ENCODE results near the gene HADHA.

HADHA gene

DNA sequence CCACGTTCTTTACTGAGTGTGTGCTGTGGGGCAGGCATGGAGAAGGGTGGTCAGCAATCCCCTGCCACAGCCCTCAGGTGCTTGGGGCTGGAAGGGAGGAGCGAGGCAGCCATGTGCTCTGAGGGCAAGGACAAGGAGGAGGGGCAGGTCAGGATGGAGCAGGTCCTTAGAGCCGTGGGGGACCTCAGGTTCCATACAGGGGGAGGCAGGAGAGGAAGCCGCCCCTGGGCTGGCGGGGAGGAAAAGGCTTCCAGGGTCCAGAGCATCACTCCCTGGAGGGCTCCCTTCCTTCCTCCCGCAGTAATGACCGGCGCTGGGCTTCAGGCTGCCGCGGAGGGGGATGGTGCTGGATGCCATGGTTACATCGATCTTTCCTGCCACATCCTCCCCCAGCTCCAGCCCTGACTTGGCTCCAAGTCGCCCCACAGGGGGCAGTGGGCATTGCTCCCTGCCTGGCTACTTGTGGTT is 65.0 kb downstream of the HADHA start:
- peak overlapping the region; percentile 48 to 56 for H3K18ac ChIP-seq (ENCODE audit: low read depth in 1 of 2, low read length in 2 of 2)
- peak overlapping the region in 1 of 2 experiments; percentile 7 for H3K4ac ChIP-seq (ENCODE audit: low read depth in 1 of 2, low read length in 2 of 2)
- H3K9ac ChIP-seq (ENCODE audit: low read length) = peak overlapping the region; percentile 63
- H3K4me2 ChIP-seq (ENCODE audit: low read length, poor library complexity, severe bottlenecking) = peak overlapping the region; percentile 81
- no peaks in the 10 kb centered on the region for H3K79me1 ChIP-seq (replicated peaks; ENCODE audit: low read length, poor library complexity, severe bottlenecking)
- H3K23ac ChIP-seq (ENCODE audit: low read length in 2 of 2) = peak overlapping the region in 1 of 2 experiments; percentile 6
- no peak overlapping the region for H2BK120ac ChIP-seq (ENCODE audit: low read depth, low read length)
- peak overlapping the region; percentile 59 for H2AK5ac ChIP-seq (ENCODE audit: low read length, severe bottlenecking)
- H2BK12ac ChIP-seq (ENCODE audit: low read length in 2 of 2) = peak overlapping the region in 1 of 2 experiments; percentile 68
- no peak overlapping the region for H3K27ac ChIP-seq (ENCODE audit: low read length, poor library complexity, severe bottlenecking)
- peak overlapping the region; percentile 46 for H2AFZ ChIP-seq (ENCODE audit: low read depth, low read length)
- no peak overlapping the region for H2BK5ac ChIP-seq (ENCODE audit: low read depth, low read length, poor library complexity, severe bottlenecking)
- WGBS = 22% methylated on average over 8 of the region's 12 CpGs
- no peak for DNase-seq
- peaks cover 23 to 33% of the 10 kb centered on the region in 2 experiments for H3K27me3 ChIP-seq (ENCODE audit: control insufficient read depth in 1 of 2, insufficient read depth in 1 of 2, low read length in 2 of 2)
- H4K8ac ChIP-seq (ENCODE audit: low read length) = peak overlapping the region; percentile 91
- H2BK15ac ChIP-seq (ENCODE audit: low read depth, poor library complexity, severe bottlenecking) = peak overlapping the region; percentile 2
- H3K4me3 ChIP-seq (ENCODE audit: insufficient read depth in 1 of 2, low read depth in 1 of 2, low read length in 2 of 2) = peak overlapping the region in 1 of 2 experiments; percentile 75
- no peaks in the 10 kb centered on the region for H3K9me3 ChIP-seq (ENCODE audit: control insufficient read depth, low read length)
- peak overlapping the region; percentile 69 for H4K91ac ChIP-seq (ENCODE audit: low read length)
- peak overlapping the region in 1 of 2 experiments; percentile 96 for H3K14ac ChIP-seq (ENCODE audit: low read length in 2 of 2)
- H3K4me1 ChIP-seq (ENCODE audit: control insufficient read depth, insufficient read depth, low read depth, low read length) = peaks cover 16% of the 10 kb centered on the region
- H3K36me3 ChIP-seq (ENCODE audit: control insufficient read depth in 1 of 2, insufficient read depth in 2 of 2, low read depth in 1 of 2, low read length in 2 of 2) = peaks cover 0 to 4% of the 10 kb centered on the region in 2 experiments

DNA sequence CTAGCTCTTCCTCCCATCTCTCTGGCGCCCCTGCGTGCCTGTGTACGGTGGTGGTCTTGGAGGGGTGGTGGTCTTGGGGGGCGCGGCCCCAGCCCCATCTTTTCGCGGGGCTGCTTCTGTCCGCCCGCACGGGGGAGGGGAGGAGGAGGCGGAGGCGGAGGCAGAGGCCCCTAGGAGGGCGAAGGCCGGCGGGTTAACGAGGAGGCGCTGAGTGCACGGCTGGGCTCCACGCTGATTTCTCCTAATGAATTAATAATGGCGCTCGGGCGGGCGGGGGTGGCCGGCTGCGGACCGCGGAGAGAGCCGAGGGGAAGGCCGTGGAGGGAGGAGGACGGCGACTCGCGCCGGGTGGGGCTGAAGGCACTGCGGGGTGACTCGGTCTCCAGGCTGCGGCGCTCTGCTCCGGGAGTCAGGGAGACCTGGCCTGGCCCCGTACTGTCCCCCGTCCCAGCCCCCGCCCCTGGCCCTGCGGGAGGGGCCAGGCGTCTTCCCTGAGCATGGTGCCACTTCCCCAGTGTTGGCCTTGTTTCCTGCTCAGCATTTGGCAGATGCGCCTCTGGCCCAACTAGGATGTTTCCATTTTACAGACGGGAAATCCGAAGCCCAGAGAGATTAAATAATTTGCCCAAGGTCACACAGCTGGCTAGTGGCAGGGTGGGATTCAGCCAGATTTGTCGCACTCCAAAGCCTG is 65.5 kb downstream of the HADHA start:
- H2BK120ac ChIP-seq (ENCODE audit: low read depth, low read length) = no peak overlapping the region
- peaks cover 18% of the 10 kb centered on the region for H3K4me1 ChIP-seq (ENCODE audit: control insufficient read depth, insufficient read depth, low read depth, low read length)
- peak overlapping the region; percentile 67 for H3K18ac ChIP-seq (ENCODE audit: low read depth in 1 of 2, low read length in 2 of 2)
- H4K91ac ChIP-seq (ENCODE audit: low read length) = no peak overlapping the region
- H3K27ac ChIP-seq (ENCODE audit: low read length, poor library complexity, severe bottlenecking) = no peak overlapping the region
- peaks cover 0 to 4% of the 10 kb centered on the region in 2 experiments for H3K36me3 ChIP-seq (ENCODE audit: control insufficient read depth in 1 of 2, insufficient read depth in 2 of 2, low read depth in 1 of 2, low read length in 2 of 2)
- H3K27me3 ChIP-seq (ENCODE audit: control insufficient read depth in 1 of 2, insufficient read depth in 1 of 2, low read length in 2 of 2) = peaks cover 29 to 33% of the 10 kb centered on the region in 2 experiments
- peak overlapping the region; percentile 81 for H3K4me2 ChIP-seq (ENCODE audit: low read length, poor library complexity, severe bottlenecking)
- H2BK15ac ChIP-seq (ENCODE audit: low read depth, poor library complexity, severe bottlenecking) = peak overlapping the region; percentile 36
- no peak overlapping the region for H2BK5ac ChIP-seq (ENCODE audit: low read depth, low read length, poor library complexity, severe bottlenecking)
- H3K23ac ChIP-seq (ENCODE audit: low read length in 2 of 2) = peak overlapping the region in 1 of 2 experiments; percentile 14
- no peaks in the 10 kb centered on the region for H3K9me3 ChIP-seq (ENCODE audit: control insufficient read depth, low read length)
- peak overlapping the region; percentile 45 to 96 for H3K14ac ChIP-seq (ENCODE audit: low read length in 2 of 2)
- peak overlapping the region; percentile 62 to 75 for H3K4me3 ChIP-seq (ENCODE audit: insufficient read depth in 1 of 2, low read depth in 1 of 2, low read length in 2 of 2)
- peak overlapping the region; percentile 59 for H2AK5ac ChIP-seq (ENCODE audit: low read length, severe bottlenecking)
- peak overlapping the region; percentile 91 for H4K8ac ChIP-seq (ENCODE audit: low read length)
- peak overlapping the region; percentile 63 for H3K9ac ChIP-seq (ENCODE audit: low read length)
- peak; percentile 23 for DNase-seq
- peak overlapping the region; percentile 92 for H2AFZ ChIP-seq (ENCODE audit: low read depth, low read length)
- H3K79me1 ChIP-seq (replicated peaks; ENCODE audit: low read length, poor library complexity, severe bottlenecking) = no peaks in the 10 kb centered on the region
- WGBS = 3% methylated on average over 40 of the region's 48 CpGs
- peak overlapping the region in 1 of 2 experiments; percentile 7 for H3K4ac ChIP-seq (ENCODE audit: low read depth in 1 of 2, low read length in 2 of 2)
- peak overlapping the region in 1 of 2 experiments; percentile 68 for H2BK12ac ChIP-seq (ENCODE audit: low read length in 2 of 2)

GRCh38 chr2:26178246-26178645 is 66.2 kb downstream of the HADHA start:
- Histone ChIP-seq H3K23ac (ENCODE audit: low read length in 2 of 2) (no peak overlapping the region), H4K91ac (ENCODE audit: low read length) (no peak overlapping the region), H3K27me3 (ENCODE audit: control insufficient read depth in 1 of 2, insufficient read depth in 1 of 2, low read length in 2 of 2) (peaks cover 34 to 38% of the 10 kb centered on the region in 2 experiments), H3K4me3 (ENCODE audit: insufficient read depth in 1 of 2, low read depth in 1 of 2, low read length in 2 of 2) (peak overlapping the region in 1 of 2 experiments; percentile 75), H2BK120ac (ENCODE audit: low read depth, low read length) (no peak overlapping the region), H2AK5ac (ENCODE audit: low read length, severe bottlenecking) (no peak overlapping the region), H2BK5ac (ENCODE audit: low read depth, low read length, poor library complexity, severe bottlenecking) (no peak overlapping the region), H3K4ac (ENCODE audit: low read depth in 1 of 2, low read length in 2 of 2) (no peak overlapping the region), H4K8ac (ENCODE audit: low read length) (no peak overlapping the region), H3K4me2 (ENCODE audit: low read length, poor library complexity, severe bottlenecking) (no peak overlapping the region), H3K27ac (ENCODE audit: low read length, poor library complexity, severe bottlenecking) (no peak overlapping the region), H2AFZ (ENCODE audit: low read depth, low read length) (no peak overlapping the region), H3K18ac (ENCODE audit: low read depth in 1 of 2, low read length in 2 of 2) (no peak overlapping the region), H3K4me1 (ENCODE audit: control insufficient read depth, insufficient read depth, low read depth, low read length) (peaks cover 24% of the 10 kb centered on the region), H3K36me3 (ENCODE audit: control insufficient read depth in 1 of 2, insufficient read depth in 2 of 2, low read depth in 1 of 2, low read length in 2 of 2) (peaks cover 0 to 4% of the 10 kb centered on the region in 2 experiments), H2BK15ac (ENCODE audit: low read depth, poor library complexity, severe bottlenecking) (no peak overlapping the region), H3K9me3 (ENCODE audit: control insufficient read depth, low read length) (no peaks in the 10 kb centered on the region), H3K79me1 (replicated peaks; ENCODE audit: low read length, poor library complexity, severe bottlenecking) (no peaks in the 10 kb centered on the region), H3K9ac (ENCODE audit: low read length) (peak overlapping the region; percentile 63), H2BK12ac (ENCODE audit: low read length in 2 of 2) (no peak overlapping the region), H3K14ac (ENCODE audit: low read length in 2 of 2) (no peak overlapping the region)
- 100% methylated on average over 1 of the region's 3 CpGs for WGBS
- DNase-seq = no peak

- no peak overlapping the region for H3K14ac ChIP-seq (ENCODE audit: low read length in 2 of 2)
- over 99% methylated on average over 7 of the region's 7 CpGs for WGBS
These were observed 67.3 kb downstream of the HADHA start for GRCh38 chr2:26177122-26177521.

More at GRCh38 chr2:26177122-26177521, 67.3 kb downstream of the HADHA start:
- H2BK15ac ChIP-seq (ENCODE audit: low read depth, poor library complexity, severe bottlenecking) = no peak overlapping the region
- H3K4me3 ChIP-seq (ENCODE audit: insufficient read depth in 1 of 2, low read depth in 1 of 2, low read length in 2 of 2) = no peak overlapping the region
- H3K27me3 ChIP-seq (ENCODE audit: control insufficient read depth in 1 of 2, insufficient read depth in 1 of 2, low read length in 2 of 2) = peaks cover 41% of the 10 kb centered on the region in 2 experiments
- H2AK5ac ChIP-seq (ENCODE audit: low read length, severe bottlenecking) = no peak overlapping the region
- no peaks in the 10 kb centered on the region for H3K9me3 ChIP-seq (ENCODE audit: control insufficient read depth, low read length)
- H3K79me1 ChIP-seq (replicated peaks; ENCODE audit: low read length, poor library complexity, severe bottlenecking) = no peaks in the 10 kb centered on the region
- DNase-seq = no peak
- peaks cover 29% of the 10 kb centered on the region for H3K4me1 ChIP-seq (ENCODE audit: control insufficient read depth, insufficient read depth, low read depth, low read length)
- H3K27ac ChIP-seq (ENCODE audit: low read length, poor library complexity, severe bottlenecking) = no peak overlapping the region
- H2BK12ac ChIP-seq (ENCODE audit: low read length in 2 of 2) = no peak overlapping the region
- no peak overlapping the region for H3K4me2 ChIP-seq (ENCODE audit: low read length, poor library complexity, severe bottlenecking)
- no peak overlapping the region for H4K91ac ChIP-seq (ENCODE audit: low read length)
- no peak overlapping the region for H4K8ac ChIP-seq (ENCODE audit: low read length)
- no peak overlapping the region for H3K23ac ChIP-seq (ENCODE audit: low read length in 2 of 2)
- H2BK120ac ChIP-seq (ENCODE audit: low read depth, low read length) = no peak overlapping the region
- H3K36me3 ChIP-seq (ENCODE audit: control insufficient read depth in 1 of 2, insufficient read depth in 2 of 2, low read depth in 1 of 2, low read length in 2 of 2) = peaks cover 0 to under 1% of the 10 kb centered on the region in 2 experiments
- H3K18ac ChIP-seq (ENCODE audit: low read depth in 1 of 2, low read length in 2 of 2) = no peak overlapping the region
- H2BK5ac ChIP-seq (ENCODE audit: low read depth, low read length, poor library complexity, severe bottlenecking) = no peak overlapping the region
- no peak overlapping the region for H2AFZ ChIP-seq (ENCODE audit: low read depth, low read length)
- no peak overlapping the region for H3K4ac ChIP-seq (ENCODE audit: low read depth in 1 of 2, low read length in 2 of 2)
- H3K9ac ChIP-seq (ENCODE audit: low read length) = no peak overlapping the region
